Measurements from ENCODE around the gene RASGRF2. TPM values are rescaled to one million over a fixed set of nuclear protein-coding genes. Genes with fewer than 3 reads are reported as not detected.
A peak's percentile ranks its signal among the peaks of the same experiment; 100 is the strongest.

RASGRF2 gene
- total RNA-seq, 1 experiment from 2014 or later, result 5.3 TPM

- no peaks in the 10 kb centered on the region for H3K27me3 ChIP-seq (ENCODE audit: control insufficient read depth, insufficient read depth, low read length)
- H3K4me3 ChIP-seq (ENCODE audit: insufficient read depth, low read depth, low read length), result no peak overlapping the region
- no peak for DNase-seq
- H3K36me3 ChIP-seq (replicated peaks; ENCODE audit: control insufficient read depth, insufficient read depth, low read length), result no peaks in the 10 kb centered on the region
These were observed 262.1 kb downstream of the RASGRF2 start for GRCh38 chr5:81222285-81222684.

- H3K36me3 ChIP-seq (replicated peaks; ENCODE audit: control insufficient read depth, insufficient read depth, low read length), result no peaks in the 10 kb centered on the region
- no peaks in the 10 kb centered on the region for H3K27me3 ChIP-seq (ENCODE audit: control insufficient read depth, insufficient read depth, low read length)
- DNase-seq, result no peak
- H3K4me3 ChIP-seq (ENCODE audit: insufficient read depth, low read depth, low read length), result no peak overlapping the region
These were observed 265.3 kb downstream of the RASGRF2 start for GRCh38 chr5:81225463-81225862.

GRCh38 chr5:81226286-81226685 is 266.1 kb downstream of the RASGRF2 start:
- no peaks in the 10 kb centered on the region for H3K27me3 ChIP-seq (ENCODE audit: control insufficient read depth, insufficient read depth, low read length)
- DNase-seq, result no peak
- no peak overlapping the region for H3K4me3 ChIP-seq (ENCODE audit: insufficient read depth, low read depth, low read length)
- H3K36me3 ChIP-seq (replicated peaks; ENCODE audit: control insufficient read depth, insufficient read depth, low read length), result no peaks in the 10 kb centered on the region

- no peaks in the 10 kb centered on the region for H3K27me3 ChIP-seq (ENCODE audit: control insufficient read depth, insufficient read depth, low read length)
These were observed 266.8 kb downstream of the RASGRF2 start for GRCh38 chr5:81226949-81227348.

GRCh38 chr5:81228084-81228483 is 267.9 kb downstream of the RASGRF2 start:
- no peaks in the 10 kb centered on the region for H3K36me3 ChIP-seq (replicated peaks; ENCODE audit: control insufficient read depth, insufficient read depth, low read length)
- no peak overlapping the region for H3K4me3 ChIP-seq (ENCODE audit: insufficient read depth, low read depth, low read length)
- no peak for DNase-seq
- no peaks in the 10 kb centered on the region for H3K27me3 ChIP-seq (ENCODE audit: control insufficient read depth, insufficient read depth, low read length)

More at GRCh38 chr5:81226949-81227348, 266.8 kb downstream of the RASGRF2 start:
- Histone ChIP-seq H3K36me3 (replicated peaks; ENCODE audit: control insufficient read depth, insufficient read depth, low read length) (no peaks in the 10 kb centered on the region), H3K4me3 (ENCODE audit: insufficient read depth, low read depth, low read length) (no peak overlapping the region)
- DNase-seq, result no peak

- H3K36me3 ChIP-seq (replicated peaks; ENCODE audit: control insufficient read depth, insufficient read depth, low read length), result no peaks in the 10 kb centered on the region; the same call in 1 of the 2 replicates
- no peaks in the 10 kb centered on the region for H3K27me3 ChIP-seq (ENCODE audit: control insufficient read depth, insufficient read depth, low read length)
- no peak overlapping the region for H3K4me3 ChIP-seq (ENCODE audit: insufficient read depth, low read depth, low read length)
- DNase-seq, result no peak
These were observed 270.3 kb downstream of the RASGRF2 start for GRCh38 chr5:81230416-81230815.

GRCh38 chr5:81232464-81233079 is 272.4 kb downstream of the RASGRF2 start:
- no peak for DNase-seq
- H3K4me3 ChIP-seq (ENCODE audit: insufficient read depth, low read depth, low read length), result peak overlapping the region; percentile 55; the same call in 1 of the 2 replicates
- no peaks in the 10 kb centered on the region; the same call in 1 of the 2 replicates for H3K36me3 ChIP-seq (replicated peaks; ENCODE audit: control insufficient read depth, insufficient read depth, low read length)
- no peaks in the 10 kb centered on the region for H3K27me3 ChIP-seq (ENCODE audit: control insufficient read depth, insufficient read depth, low read length)

GRCh38 chr5:81233080-81233634 is 273.0 kb downstream of the RASGRF2 start, which contains the start of gene CKMT2:
TSS of gene CKMT2 (plus strand) at chr5:81233322. CDS start at chr5:81251133, 17,811 bp downstream.
- H3K36me3 ChIP-seq (replicated peaks; ENCODE audit: control insufficient read depth, insufficient read depth, low read length), result no peaks in the 10 kb centered on the region; the same call in 1 of the 2 replicates
- H3K4me3 ChIP-seq (ENCODE audit: insufficient read depth, low read depth, low read length), result peak within 1 kb of the TSS; percentile 55
- peak; percentile 92 for DNase-seq
- no peaks in the 10 kb centered on the region for H3K27me3 ChIP-seq (ENCODE audit: control insufficient read depth, insufficient read depth, low read length)

- Histone ChIP-seq H3K36me3 (replicated peaks; ENCODE audit: control insufficient read depth, insufficient read depth, low read length) (no peaks in the 10 kb centered on the region; the same call in 1 of the 2 replicates), H3K27me3 (ENCODE audit: control insufficient read depth, insufficient read depth, low read length) (no peaks in the 10 kb centered on the region), H3K4me3 (ENCODE audit: insufficient read depth, low read depth, low read length) (no peak overlapping the region)
- no peak for DNase-seq
These were observed 274.1 kb downstream of the RASGRF2 start for GRCh38 chr5:81234299-81234698.

- no peaks in the 10 kb centered on the region for H3K27me3 ChIP-seq (ENCODE audit: control insufficient read depth, insufficient read depth, low read length)
- no peak for DNase-seq
- H3K36me3 ChIP-seq (replicated peaks; ENCODE audit: control insufficient read depth, insufficient read depth, low read length), result no peaks in the 10 kb centered on the region; the same call in 1 of the 2 replicates
- no peak overlapping the region for H3K4me3 ChIP-seq (ENCODE audit: insufficient read depth, low read depth, low read length)
These were observed 274.6 kb downstream of the RASGRF2 start for GRCh38 chr5:81234801-81235200.

GRCh38 chr5:81235287-81236072 is 275.3 kb downstream of the RASGRF2 start:
- no peaks in the 10 kb centered on the region for H3K27me3 ChIP-seq (ENCODE audit: control insufficient read depth, insufficient read depth, low read length)
- H3K4me3 ChIP-seq (ENCODE audit: insufficient read depth, low read depth, low read length), result no peak overlapping the region
- H3K36me3 ChIP-seq (replicated peaks; ENCODE audit: control insufficient read depth, insufficient read depth, low read length), result no peaks in the 10 kb centered on the region; the same call in 1 of the 2 replicates
- no peak for DNase-seq

- Histone ChIP-seq H3K36me3 (replicated peaks; ENCODE audit: control insufficient read depth, insufficient read depth, low read length) (no peaks in the 10 kb centered on the region; the same call in 1 of the 2 replicates), H3K27me3 (ENCODE audit: control insufficient read depth, insufficient read depth, low read length) (no peaks in the 10 kb centered on the region)
- DNase-seq, result no peak
These were observed 278.3 kb downstream of the RASGRF2 start for GRCh38 chr5:81238460-81238859.

GRCh38 chr5:81239613-81240012 is 279.4 kb downstream of the RASGRF2 start:
- Histone ChIP-seq H3K27me3 (ENCODE audit: control insufficient read depth, insufficient read depth, low read length) (no peaks in the 10 kb centered on the region), H3K4me3 (ENCODE audit: insufficient read depth, low read depth, low read length) (no peak overlapping the region), H3K36me3 (replicated peaks; ENCODE audit: control insufficient read depth, insufficient read depth, low read length) (no peaks in the 10 kb centered on the region; the same call in 1 of the 2 replicates)
- no peak for DNase-seq

More at GRCh38 chr5:81238460-81238859, 278.3 kb downstream of the RASGRF2 start:
- no peak overlapping the region for H3K4me3 ChIP-seq (ENCODE audit: insufficient read depth, low read depth, low read length)

GRCh38 chr5:81241001-81241400 is 280.8 kb downstream of the RASGRF2 start:
- Histone ChIP-seq H3K27me3 (ENCODE audit: control insufficient read depth, insufficient read depth, low read length) (no peaks in the 10 kb centered on the region), H3K4me3 (ENCODE audit: insufficient read depth, low read depth, low read length) (no peak overlapping the region), H3K36me3 (replicated peaks; ENCODE audit: control insufficient read depth, insufficient read depth, low read length) (no peaks in the 10 kb centered on the region)
- DNase-seq, result no peak
